WTC11 (cell line): ENCODE data around the gene GAK.

ENCODE experiments used
- AFF4 ChIP-seq: sonication (generic); formaldehyde crosslinking; IDR thresholded peaks from 2 replicates; pipeline ENCODE4 v1.8.1; 2023; ENCODE audit warnings: mild to moderate bottlenecking, missing genetic modification reagents, borderline replicate concordance
- CREM ChIP-seq: sonication (generic); formaldehyde crosslinking; IDR thresholded peaks from 2 replicates; pipeline ENCODE4 v1.8.1; 2022; ENCODE audit warnings: mild to moderate bottlenecking, missing genetic modification reagents, moderate library complexity
- CTCF ChIP-seq: fragments of 200-600 bp; IDR thresholded peaks from 2 replicates; pipeline ENCODE4 v1.8.0; 2022; ENCODE audit warnings: antibody characterized with exemption
- KAT7 ChIP-seq: sonication (generic); formaldehyde crosslinking; IDR thresholded peaks from 2 replicates; pipeline ENCODE4 v1.8.1; 2023; ENCODE audit warnings: missing genetic modification reagents, mild to moderate bottlenecking, borderline replicate concordance
- ZNF232 ChIP-seq: sonication (generic); formaldehyde crosslinking; IDR thresholded peaks from 2 replicates; pipeline ENCODE4 v1.8.0; 2022; ENCODE audit warnings: mild to moderate bottlenecking, missing genetic modification reagents
- TF ChIP-seq, protein P1 (sequence below): sonication (generic); formaldehyde crosslinking; IDR thresholded peaks from 2 replicates; pipeline ENCODE4 v1.8.1; 2022; ENCODE audit warnings: low read depth, missing genetic modification reagents, borderline replicate concordance

- TF ChIP-seq CTCF = no peak
- no peak for TF ChIP-seq KAT7 (CRISPR knock-in tag)
- no peak for TF ChIP-seq ZNF232 (CRISPR knock-in tag)
- TF ChIP-seq, protein P1, sequence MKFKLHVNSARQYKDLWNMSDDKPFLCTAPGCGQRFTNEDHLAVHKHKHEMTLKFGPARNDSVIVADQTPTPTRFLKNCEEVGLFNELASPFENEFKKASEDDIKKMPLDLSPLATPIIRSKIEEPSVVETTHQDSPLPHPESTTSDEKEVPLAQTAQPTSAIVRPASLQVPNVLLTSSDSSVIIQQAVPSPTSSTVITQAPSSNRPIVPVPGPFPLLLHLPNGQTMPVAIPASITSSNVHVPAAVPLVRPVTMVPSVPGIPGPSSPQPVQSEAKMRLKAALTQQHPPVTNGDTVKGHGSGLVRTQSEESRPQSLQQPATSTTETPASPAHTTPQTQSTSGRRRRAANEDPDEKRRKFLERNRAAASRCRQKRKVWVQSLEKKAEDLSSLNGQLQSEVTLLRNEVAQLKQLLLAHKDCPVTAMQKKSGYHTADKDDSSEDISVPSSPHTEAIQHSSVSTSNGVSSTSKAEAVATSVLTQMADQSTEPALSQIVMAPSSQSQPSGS (CRISPR knock-in tag) = no peak
- no peak for TF ChIP-seq AFF4 (CRISPR knock-in tag)
- TF ChIP-seq CREM (CRISPR knock-in tag) = no peak
Observed at GRCh38 chr4:874056-874455, 58.1 kb downstream of the GAK start.
